Measurements from ENCODE around the gene TRMU. TPM values are rescaled to one million over a fixed set of nuclear protein-coding genes. Genes with fewer than 3 reads are reported as not detected.

The TRMU gene
- total RNA-seq, 1 experiment from 2014 or later: 46.6 TPM

- no peaks in the 10 kb centered on the region for H3K27me3 Mint-ChIP-seq (ENCODE audit: insufficient read depth, unreplicated experiment)
- peaks cover 10% of the 10 kb centered on the region for H3K4me1 Mint-ChIP-seq (ENCODE audit: insufficient read depth, unreplicated experiment)
- H3K9me3 Mint-ChIP-seq (ENCODE audit: unreplicated experiment): no peaks in the 10 kb centered on the region
- BruUV-seq (replicated peaks): no TSS peak
- POLR2A ChIA-PET: interaction anchor here (0.6 kb wide), 1 partner anchor 34 kb away, joined by 4 read pairs; no protein-coding TSS in a partner anchor
- no peak overlapping the region for H3K4me3 Mint-ChIP-seq (ENCODE audit: unreplicated experiment)
- CTCF ChIA-PET: interaction anchor here (4.4 kb wide), 1 partner anchor 7 kb away, joined by 18 read pairs; no protein-coding TSS in a partner anchor
- intact Hi-C loops (cut with micrococcal nuclease): loop anchor here (10.0 kb wide), 1 partner anchor 80 kb away; no protein-coding TSS in a partner anchor
- peaks cover 57% of the 10 kb centered on the region for H3K36me3 Mint-ChIP-seq (ENCODE audit: insufficient read depth, unreplicated experiment)
- no peak for DNase-seq (ENCODE audit: unreplicated experiment)
- H3K27ac Mint-ChIP-seq (ENCODE audit: low read depth, unreplicated experiment): no peak overlapping the region
- no peak for TF ChIP-seq CTCF (IDR thresholded peaks at IDR 0.05; ENCODE audit: unreplicated experiment)
These were observed 39.4 kb downstream of the TRMU start for GRCh38 chr22:46374663-46375474.

- intact Hi-C loops (cut with micrococcal nuclease): loop anchor here (10.0 kb wide), 1 partner anchor 79 kb away; no protein-coding TSS in a partner anchor
- peaks cover 10% of the 10 kb centered on the region for H3K4me1 Mint-ChIP-seq (ENCODE audit: insufficient read depth, unreplicated experiment)
- DNase-seq (ENCODE audit: unreplicated experiment): no peak
- peaks cover 60% of the 10 kb centered on the region for H3K36me3 Mint-ChIP-seq (ENCODE audit: insufficient read depth, unreplicated experiment)
- no peak overlapping the region for H3K27ac Mint-ChIP-seq (ENCODE audit: low read depth, unreplicated experiment)
- no peaks in the 10 kb centered on the region for H3K27me3 Mint-ChIP-seq (ENCODE audit: insufficient read depth, unreplicated experiment)
- CTCF ChIA-PET: interaction anchor here (4.4 kb wide), 1 partner anchor 9 kb away, joined by 18 read pairs; no protein-coding TSS in a partner anchor
- no TSS peak for BruUV-seq (replicated peaks)
- POLR2A ChIA-PET: no interaction called here
- no peak for TF ChIP-seq CTCF (IDR thresholded peaks at IDR 0.05; ENCODE audit: unreplicated experiment)
- no peak overlapping the region for H3K4me3 Mint-ChIP-seq (ENCODE audit: unreplicated experiment)
- H3K9me3 Mint-ChIP-seq (ENCODE audit: unreplicated experiment): no peaks in the 10 kb centered on the region
These were observed 40.6 kb downstream of the TRMU start for GRCh38 chr22:46376111-46376510.

DNA sequence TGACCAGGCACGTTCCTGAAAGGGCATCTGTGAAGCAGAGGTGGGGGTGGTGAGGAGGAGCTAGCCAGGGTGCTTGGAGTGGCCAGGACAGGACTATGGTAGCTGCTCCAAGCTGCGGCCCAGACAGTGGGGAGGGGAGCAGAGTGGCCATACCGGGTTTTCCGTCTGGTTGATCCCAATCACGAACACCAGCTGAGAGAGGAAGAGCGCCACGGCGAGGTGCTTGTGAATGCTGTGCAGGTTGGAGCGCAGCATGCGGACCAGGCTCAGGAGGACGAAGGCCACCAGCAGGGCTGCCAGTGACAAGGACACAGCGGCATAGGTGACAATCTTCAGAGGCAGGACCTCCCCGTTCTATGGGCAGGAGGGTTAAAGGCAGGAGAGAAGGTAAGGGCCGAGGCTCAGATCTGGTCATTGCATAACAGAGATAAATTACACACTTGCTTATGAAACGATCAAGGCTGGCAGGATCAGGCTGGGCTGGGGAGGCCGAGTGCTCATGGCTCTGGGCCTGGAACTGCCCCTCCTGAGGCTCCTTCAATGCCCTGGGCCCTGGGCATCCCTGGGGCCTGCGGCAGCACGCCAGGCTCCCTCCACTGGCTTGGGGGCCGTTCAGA is 41.5 kb downstream of the TRMU start:
- intact Hi-C loops (cut with micrococcal nuclease): loop anchor here (10.0 kb wide), 1 partner anchor 78 kb away; no protein-coding TSS in a partner anchor
- Mint-ChIP-seq H3K4me3 (ENCODE audit: unreplicated experiment) (no peak overlapping the region), H3K27ac (ENCODE audit: low read depth, unreplicated experiment) (no peak overlapping the region), H3K9me3 (ENCODE audit: unreplicated experiment) (no peaks in the 10 kb centered on the region), H3K36me3 (ENCODE audit: insufficient read depth, unreplicated experiment) (peaks cover 68% of the 10 kb centered on the region), H3K4me1 (ENCODE audit: insufficient read depth, unreplicated experiment) (peaks cover 4% of the 10 kb centered on the region), H3K27me3 (ENCODE audit: insufficient read depth, unreplicated experiment) (no peaks in the 10 kb centered on the region)
- ChIA-PET CTCF (interaction anchor here (1.6 to 4.4 kb wide), 2 partner anchors 10 to 165 kb away, joined by 6 to 18 read pairs; no protein-coding TSS in a partner anchor), POLR2A (no interaction called here)
- no TSS peak for BruUV-seq (replicated peaks)
- no peak for TF ChIP-seq CTCF (IDR thresholded peaks at IDR 0.05; ENCODE audit: unreplicated experiment)
- DNase-seq (ENCODE audit: unreplicated experiment): no peak
